Measurements from ENCODE around the gene LPP.

Gene LPP

GRCh38 chr3:188212308-188212969 is 58.5 kb downstream of the LPP start:
- TF ChIP-seq ZFX (IDR thresholded peaks at IDR 0.05; ENCODE audit: borderline replicate concordance) (no peak), CTCF (IDR thresholded peaks at IDR 0.05) (no peak)
- H3K27ac ChIP-seq, result peak overlapping the region; percentile 98

- TF ChIP-seq ZFX (IDR thresholded peaks at IDR 0.05; ENCODE audit: borderline replicate concordance), result no peak
- TF ChIP-seq CTCF (IDR thresholded peaks at IDR 0.05), result no peak
- peak overlapping the region; percentile 98 for H3K27ac ChIP-seq
These were observed 60.5 kb downstream of the LPP start for GRCh38 chr3:188214442-188214841.

- H3K27ac ChIP-seq, result no peak overlapping the region
- no peak for TF ChIP-seq ZFX (IDR thresholded peaks at IDR 0.05; ENCODE audit: borderline replicate concordance)
- no peak for TF ChIP-seq CTCF (IDR thresholded peaks at IDR 0.05)
These were observed 61.2 kb downstream of the LPP start for GRCh38 chr3:188215129-188215528.

- no peak overlapping the region for H3K27ac ChIP-seq
- TF ChIP-seq CTCF (IDR thresholded peaks at IDR 0.05) (no peak), ZFX (IDR thresholded peaks at IDR 0.05; ENCODE audit: borderline replicate concordance) (no peak)
These were observed 63.1 kb downstream of the LPP start for GRCh38 chr3:188217011-188217463.

GRCh38 chr3:188217726-188218125 is 63.8 kb downstream of the LPP start:
- no peak overlapping the region for H3K27ac ChIP-seq
- TF ChIP-seq ZFX (IDR thresholded peaks at IDR 0.05; ENCODE audit: borderline replicate concordance), result no peak
- no peak for TF ChIP-seq CTCF (IDR thresholded peaks at IDR 0.05)

- no peak overlapping the region for H3K27ac ChIP-seq
- TF ChIP-seq ZFX (IDR thresholded peaks at IDR 0.05; ENCODE audit: borderline replicate concordance), result no peak
These were observed 64.6 kb downstream of the LPP start for GRCh38 chr3:188218603-188219002.

GRCh38 chr3:188219147-188219546 is 65.2 kb downstream of the LPP start:
- TF ChIP-seq CTCF (IDR thresholded peaks at IDR 0.05) (no peak), ZFX (IDR thresholded peaks at IDR 0.05; ENCODE audit: borderline replicate concordance) (no peak)
- H3K27ac ChIP-seq, result no peak overlapping the region

Measured in 22Rv1 (cell line).